ENCODE results near the gene CCN5.

The CCN5 gene

GRCh38 chr20:44765091-44765490, 49.9 kb downstream of the CCN5 start:
- Histone ChIP-seq H3K27ac (ENCODE audit: low read depth, low read length) (no peak overlapping the region), H3K27me3 (ENCODE audit: control insufficient read depth, insufficient read depth, low read length) (no peaks in the 10 kb centered on the region), H3K9ac (ENCODE audit: low read depth, low read length) (no peak overlapping the region)

GRCh38 chr20:44765701-44766347, 50.7 kb downstream of the CCN5 start:
- Histone ChIP-seq H3K4me1 (ENCODE audit: control insufficient read depth, insufficient read depth, low read length) (no peaks in the 10 kb centered on the region; the same call in 1 of the 2 replicates), H3K4me3 (ENCODE audit: low read depth, low read length) (no peak overlapping the region), H3K27me3 (ENCODE audit: control insufficient read depth, insufficient read depth, low read length) (no peaks in the 10 kb centered on the region)

More at GRCh38 chr20:44765091-44765490, 49.9 kb downstream of the CCN5 start:
- H3K36me3 ChIP-seq (ENCODE audit: control insufficient read depth, insufficient read depth, low read length), result no peaks in the 10 kb centered on the region
- H3K4me1 ChIP-seq (ENCODE audit: control insufficient read depth, insufficient read depth, low read length), result no peaks in the 10 kb centered on the region; the same call in 1 of the 2 replicates
- no peaks in the 10 kb centered on the region for H3K9me3 ChIP-seq (ENCODE audit: control insufficient read depth, insufficient read depth, low read length)
- no peak overlapping the region for H3K4me3 ChIP-seq (ENCODE audit: low read depth, low read length)

DNA sequence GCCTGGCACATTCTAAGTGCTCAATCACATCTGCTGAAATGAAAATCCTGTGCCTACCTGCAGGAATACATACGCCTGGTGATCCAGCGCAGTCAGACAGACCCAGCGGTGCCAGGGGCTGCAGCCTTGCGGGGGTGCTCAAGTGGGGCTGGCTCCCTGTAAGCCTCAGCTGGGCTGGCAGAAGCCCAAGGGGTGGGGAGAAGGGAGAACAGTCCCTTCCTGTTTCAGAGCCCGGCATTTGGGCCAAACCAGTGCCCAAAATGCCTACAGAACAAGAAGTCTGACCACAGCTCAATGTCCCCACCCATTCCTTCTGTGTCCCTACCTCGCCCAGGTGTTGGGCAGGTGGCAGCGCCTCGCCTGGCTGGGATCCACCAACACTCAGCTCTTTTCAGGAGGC, 53.1 kb downstream of the CCN5 start:
- no peak overlapping the region for H3K4me3 ChIP-seq (ENCODE audit: low read depth, low read length)
- H3K36me3 ChIP-seq (ENCODE audit: control insufficient read depth, insufficient read depth, low read length), result no peaks in the 10 kb centered on the region
- H3K27ac ChIP-seq (ENCODE audit: low read depth, low read length), result no peak overlapping the region
- no peaks in the 10 kb centered on the region for H3K27me3 ChIP-seq (ENCODE audit: control insufficient read depth, insufficient read depth, low read length)
- H3K9ac ChIP-seq (ENCODE audit: low read depth, low read length), result no peak overlapping the region
- no peaks in the 10 kb centered on the region; the same call in 1 of the 2 replicates for H3K4me1 ChIP-seq (ENCODE audit: control insufficient read depth, insufficient read depth, low read length)
- H3K9me3 ChIP-seq (ENCODE audit: control insufficient read depth, insufficient read depth, low read length), result no peaks in the 10 kb centered on the region

More at GRCh38 chr20:44765701-44766347, 50.7 kb downstream of the CCN5 start:
- Histone ChIP-seq H3K9ac (ENCODE audit: low read depth, low read length) (no peak overlapping the region), H3K36me3 (ENCODE audit: control insufficient read depth, insufficient read depth, low read length) (no peaks in the 10 kb centered on the region), H3K27ac (ENCODE audit: low read depth, low read length) (no peak overlapping the region), H3K9me3 (ENCODE audit: control insufficient read depth, insufficient read depth, low read length) (no peaks in the 10 kb centered on the region)

DNA sequence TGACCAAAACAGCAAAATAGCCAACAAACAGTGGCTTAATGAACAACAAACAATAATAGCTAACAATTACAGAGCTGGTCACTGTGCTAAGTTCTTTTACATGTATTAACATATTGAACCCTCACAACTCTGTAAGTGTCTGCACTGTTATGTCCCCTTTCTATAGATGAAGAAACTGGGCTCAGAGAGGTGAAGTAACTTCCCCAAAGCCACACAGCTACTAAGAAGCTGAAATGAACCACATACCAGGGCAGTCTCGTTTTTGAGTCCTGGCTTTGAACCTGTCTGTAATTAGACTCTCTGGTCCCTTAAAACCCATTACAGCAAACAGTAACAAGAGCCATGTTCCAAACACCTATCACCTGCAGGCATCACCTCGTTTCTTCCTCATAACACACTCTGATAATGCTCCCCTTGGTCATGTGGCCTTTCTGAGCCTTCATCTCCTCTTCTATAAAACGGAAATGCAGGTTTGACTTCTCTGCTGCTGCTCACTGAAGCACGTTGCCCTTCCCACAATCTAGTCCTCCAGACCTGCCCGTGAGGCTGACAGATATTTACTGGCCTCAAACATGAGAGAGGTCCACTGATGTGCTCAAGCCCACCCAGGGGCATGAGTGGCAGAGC, 53.8 kb downstream of the CCN5 start:
- Histone ChIP-seq H3K4me3 (ENCODE audit: low read depth, low read length) (no peak overlapping the region), H3K9me3 (ENCODE audit: control insufficient read depth, insufficient read depth, low read length) (no peaks in the 10 kb centered on the region), H3K36me3 (ENCODE audit: control insufficient read depth, insufficient read depth, low read length) (no peaks in the 10 kb centered on the region), H3K9ac (ENCODE audit: low read depth, low read length) (no peak overlapping the region), H3K27ac (ENCODE audit: low read depth, low read length) (no peak overlapping the region), H3K4me1 (ENCODE audit: control insufficient read depth, insufficient read depth, low read length) (no peaks in the 10 kb centered on the region; the same call in 1 of the 2 replicates), H3K27me3 (ENCODE audit: control insufficient read depth, insufficient read depth, low read length) (no peaks in the 10 kb centered on the region)

DNA sequence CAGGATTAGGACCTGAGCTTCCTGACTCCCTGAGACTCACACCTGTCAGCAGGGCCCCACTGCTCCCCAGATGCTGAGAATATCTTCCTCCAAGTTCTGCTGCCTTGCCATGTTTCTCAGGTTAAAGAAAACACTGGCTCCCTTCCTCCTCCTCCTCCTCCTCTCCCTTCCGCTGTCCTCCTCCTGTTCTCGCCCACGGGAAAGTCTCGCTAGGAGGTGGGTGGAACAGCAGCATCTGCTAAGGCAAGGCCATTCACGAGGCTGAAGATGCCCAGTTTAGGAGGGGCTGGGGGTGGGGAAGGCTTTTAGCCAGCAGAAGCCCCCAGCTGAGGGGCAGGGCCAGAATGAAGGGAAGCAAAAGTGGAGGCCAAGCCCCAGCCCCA, 54.3 kb downstream of the CCN5 start:
- H3K4me3 ChIP-seq (ENCODE audit: low read depth, low read length), result no peak overlapping the region
- H3K4me1 ChIP-seq (ENCODE audit: control insufficient read depth, insufficient read depth, low read length), result no peaks in the 10 kb centered on the region; the same call in 1 of the 2 replicates
- H3K9me3 ChIP-seq (ENCODE audit: control insufficient read depth, insufficient read depth, low read length), result no peaks in the 10 kb centered on the region
- H3K9ac ChIP-seq (ENCODE audit: low read depth, low read length), result no peak overlapping the region
- no peak overlapping the region for H3K27ac ChIP-seq (ENCODE audit: low read depth, low read length)
- no peaks in the 10 kb centered on the region for H3K36me3 ChIP-seq (ENCODE audit: control insufficient read depth, insufficient read depth, low read length)
- no peaks in the 10 kb centered on the region for H3K27me3 ChIP-seq (ENCODE audit: control insufficient read depth, insufficient read depth, low read length)

- H3K4me3 ChIP-seq (ENCODE audit: low read depth, low read length), result no peak overlapping the region
- H3K9ac ChIP-seq (ENCODE audit: low read depth, low read length), result no peak overlapping the region
- H3K36me3 ChIP-seq (ENCODE audit: control insufficient read depth, insufficient read depth, low read length), result no peaks in the 10 kb centered on the region
- H3K4me1 ChIP-seq (ENCODE audit: control insufficient read depth, insufficient read depth, low read length), result no peaks in the 10 kb centered on the region
- H3K9me3 ChIP-seq (ENCODE audit: control insufficient read depth, insufficient read depth, low read length), result no peaks in the 10 kb centered on the region
- H3K27ac ChIP-seq (ENCODE audit: low read depth, low read length), result no peak overlapping the region
- no peaks in the 10 kb centered on the region for H3K27me3 ChIP-seq (ENCODE audit: control insufficient read depth, insufficient read depth, low read length)
These were observed 55.5 kb downstream of the CCN5 start for GRCh38 chr20:44770484-44771171.

DNA sequence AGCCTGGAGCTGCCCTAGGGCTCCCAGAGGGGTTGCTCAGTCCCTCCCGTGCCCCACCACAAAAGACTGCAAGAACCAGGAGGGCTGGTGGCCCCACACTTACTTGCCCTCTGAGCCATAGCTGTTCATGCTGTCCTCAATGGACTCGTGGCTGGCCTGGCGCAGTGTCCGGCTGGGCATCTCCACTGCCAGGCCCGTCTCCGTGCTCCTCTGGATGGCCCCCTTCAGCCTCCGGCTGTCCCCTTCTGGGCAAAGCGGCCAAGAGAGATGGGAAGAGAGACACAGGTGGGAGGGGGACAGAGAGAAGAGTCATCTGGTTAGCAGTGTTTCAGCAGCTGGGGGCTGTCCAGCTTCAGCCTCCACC, 56.0 kb downstream of the CCN5 start:
- H3K27me3 ChIP-seq (ENCODE audit: control insufficient read depth, insufficient read depth, low read length), result no peaks in the 10 kb centered on the region
- H3K27ac ChIP-seq (ENCODE audit: low read depth, low read length), result no peak overlapping the region
- no peaks in the 10 kb centered on the region for H3K36me3 ChIP-seq (ENCODE audit: control insufficient read depth, insufficient read depth, low read length)
- H3K9me3 ChIP-seq (ENCODE audit: control insufficient read depth, insufficient read depth, low read length), result no peaks in the 10 kb centered on the region
- H3K9ac ChIP-seq (ENCODE audit: low read depth, low read length), result no peak overlapping the region
- no peaks in the 10 kb centered on the region for H3K4me1 ChIP-seq (ENCODE audit: control insufficient read depth, insufficient read depth, low read length)
- no peak overlapping the region for H3K4me3 ChIP-seq (ENCODE audit: low read depth, low read length)

- H3K9ac ChIP-seq (ENCODE audit: low read depth, low read length), result no peak overlapping the region
- H3K27ac ChIP-seq (ENCODE audit: low read depth, low read length), result no peak overlapping the region
- H3K4me3 ChIP-seq (ENCODE audit: low read depth, low read length), result no peak overlapping the region
- H3K4me1 ChIP-seq (ENCODE audit: control insufficient read depth, insufficient read depth, low read length), result no peaks in the 10 kb centered on the region
- H3K36me3 ChIP-seq (ENCODE audit: control insufficient read depth, insufficient read depth, low read length), result no peaks in the 10 kb centered on the region
- no peaks in the 10 kb centered on the region for H3K9me3 ChIP-seq (ENCODE audit: control insufficient read depth, insufficient read depth, low read length)
- H3K27me3 ChIP-seq (ENCODE audit: control insufficient read depth, insufficient read depth, low read length), result no peaks in the 10 kb centered on the region
These were observed 57.5 kb downstream of the CCN5 start for GRCh38 chr20:44772636-44773035.

DNA sequence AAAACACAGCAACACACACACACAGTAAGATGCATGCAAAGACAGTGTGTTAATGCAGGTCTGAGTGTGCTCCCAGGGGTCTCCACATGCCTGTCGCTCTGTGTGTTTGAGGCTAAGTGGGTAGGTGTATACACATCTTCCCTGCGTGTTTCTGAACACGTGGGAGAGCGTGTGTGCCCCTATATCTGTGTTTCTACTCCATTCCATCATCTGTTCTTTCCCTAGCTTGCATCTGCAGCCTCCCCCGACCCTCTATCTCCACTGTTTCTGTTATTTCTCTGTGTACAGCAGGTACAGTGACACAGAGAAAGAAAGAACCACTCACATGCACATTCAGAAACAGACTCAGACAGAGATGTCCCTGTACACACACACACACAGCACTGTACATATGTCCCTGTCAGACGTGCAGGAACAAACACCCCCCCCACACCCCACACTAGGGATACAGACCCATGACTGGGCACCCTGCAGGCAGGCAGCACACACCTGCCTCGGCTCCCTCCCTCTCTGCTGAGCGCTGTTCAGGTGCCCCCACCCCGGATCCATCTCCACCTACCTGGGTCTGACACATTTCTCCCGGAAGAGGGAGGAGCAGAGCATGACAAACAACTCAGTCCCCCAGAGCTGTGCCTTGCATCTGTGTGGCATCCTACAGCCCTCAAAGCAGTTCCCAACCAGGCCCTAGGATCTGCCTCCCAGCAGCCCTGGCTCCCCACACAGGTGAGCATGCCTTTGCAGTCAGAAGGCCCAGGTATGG, 58.1 kb downstream of the CCN5 start:
- Histone ChIP-seq H3K27me3 (ENCODE audit: control insufficient read depth, insufficient read depth, low read length) (no peaks in the 10 kb centered on the region), H3K4me3 (ENCODE audit: low read depth, low read length) (no peak overlapping the region), H3K4me1 (ENCODE audit: control insufficient read depth, insufficient read depth, low read length) (no peaks in the 10 kb centered on the region), H3K9ac (ENCODE audit: low read depth, low read length) (no peak overlapping the region), H3K9me3 (ENCODE audit: control insufficient read depth, insufficient read depth, low read length) (no peaks in the 10 kb centered on the region), H3K36me3 (ENCODE audit: control insufficient read depth, insufficient read depth, low read length) (no peaks in the 10 kb centered on the region), H3K27ac (ENCODE audit: low read depth, low read length) (no peak overlapping the region)

- Histone ChIP-seq H3K9ac (ENCODE audit: low read depth, low read length) (no peak overlapping the region), H3K4me3 (ENCODE audit: low read depth, low read length) (no peak overlapping the region), H3K4me1 (ENCODE audit: control insufficient read depth, insufficient read depth, low read length) (no peaks in the 10 kb centered on the region), H3K9me3 (ENCODE audit: control insufficient read depth, insufficient read depth, low read length) (no peaks in the 10 kb centered on the region), H3K36me3 (ENCODE audit: control insufficient read depth, insufficient read depth, low read length) (no peaks in the 10 kb centered on the region), H3K27me3 (ENCODE audit: control insufficient read depth, insufficient read depth, low read length) (no peaks in the 10 kb centered on the region), H3K27ac (ENCODE audit: low read depth, low read length) (no peak overlapping the region)
These were observed 61.8 kb downstream of the CCN5 start for GRCh38 chr20:44776980-44777379.
